Measurements from ENCODE around the gene RFX4. TPM values are rescaled to one million over a fixed set of nuclear protein-coding genes. Genes with fewer than 3 reads are reported as not detected.

The RFX4 gene
- polyA plus RNA-seq, 2 of the 4 experiments (the other 2 are of a cell fraction) = not detected

DNA sequence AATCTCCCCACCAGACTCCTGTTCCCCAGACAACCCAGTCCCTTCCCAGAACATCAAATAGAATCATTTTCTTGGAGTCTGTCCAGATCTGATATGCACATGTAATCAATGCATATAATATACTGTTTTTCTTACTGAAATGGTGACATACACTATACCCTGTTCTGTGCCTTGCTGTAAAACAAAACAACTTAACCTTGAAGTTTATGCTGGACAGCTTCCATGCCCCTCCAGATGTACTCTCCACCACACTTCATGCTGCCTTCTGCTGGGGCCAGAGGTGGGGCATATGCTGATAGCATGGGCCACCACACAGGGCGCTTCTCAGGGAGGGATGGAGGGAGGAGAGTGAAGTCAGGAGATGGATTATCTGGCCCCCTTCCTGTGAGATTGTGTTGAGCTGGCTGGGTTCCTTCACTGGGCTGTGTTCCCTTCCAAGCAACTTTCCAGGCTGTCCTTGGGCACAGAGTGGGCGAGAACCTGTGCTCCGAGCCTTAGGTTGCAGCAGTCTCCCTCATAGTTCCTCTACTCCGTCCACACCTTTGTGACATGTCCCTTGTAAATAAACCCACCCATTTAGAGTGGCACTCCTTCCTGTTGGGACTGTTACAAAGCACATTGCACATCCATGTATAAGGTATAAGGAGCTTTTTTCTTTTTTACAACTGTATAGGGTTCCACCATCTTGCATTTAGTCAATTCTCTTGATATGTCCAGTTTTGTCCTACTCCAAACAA, 114.0 kb downstream of the RFX4 start:
- ChIA-PET CTCF (interaction anchor here (0.6 kb wide), 1 partner anchor 43 kb away, joined by 3 read pairs; no protein-coding TSS in a partner anchor), POLR2A (no interaction called here)
- no peak for FAIRE-seq
- peaks cover 6% of the 10 kb centered on the region for H3K9me3 ChIP-seq
- DNase-seq (ENCODE audit: low read depth in 1 of 2, low spot score in 1 of 2) = no peak
- no peak; a peak in 1 of 6 replicates for ATAC-seq
- no peak overlapping the region for H3K27ac ChIP-seq
- H3K4me1 ChIP-seq = no peaks in the 10 kb centered on the region
- H3K4me2 ChIP-seq = no peak overlapping the region
- 55% methylated on average over 4 of the region's 4 CpGs for WGBS (ENCODE audit: missing lambda C conversion rate)
- TF ChIP-seq FOXS1 (CRISPR knock-in tag; IDR thresholded peaks at IDR 0.05) (no peak), HOXB5 (CRISPR knock-in tag; IDR thresholded peaks at IDR 0.05) (no peak), KDM5A (IDR thresholded peaks at IDR 0.05) (no peak), RCOR1 (IDR thresholded peaks at IDR 0.05; ENCODE audit: low read depth, low read length) (no peak), EHMT2 (IDR thresholded peaks at IDR 0.05; ENCODE audit: low read depth) (no peak), USF2 (IDR thresholded peaks at IDR 0.05) (no peak), FOSB (CRISPR knock-in tag; IDR thresholded peaks at IDR 0.05) (no peak), SREBF2 (IDR thresholded peaks at IDR 0.05) (no peak), TP53 (CRISPR knock-in tag; IDR thresholded peaks at IDR 0.05) (no peak), RARB (CRISPR knock-in tag; IDR thresholded peaks at IDR 0.05) (no peak), CHD2 (IDR thresholded peaks at IDR 0.05; ENCODE audit: low read length, partially characterized antibody) (no peak), NPAS2 (CRISPR knock-in tag; IDR thresholded peaks at IDR 0.05; ENCODE audit: borderline replicate concordance) (no peak), PHF8 (IDR thresholded peaks at IDR 0.05; ENCODE audit: borderline replicate concordance, low read depth) (no peak), ELK1 (IDR thresholded peaks at IDR 0.05; ENCODE audit: low read depth, low read length) (no peak), CBX2 (IDR thresholded peaks at IDR 0.05; ENCODE audit: borderline replicate concordance, low read depth) (no peak), ZFP36 (IDR thresholded peaks at IDR 0.05; ENCODE audit: borderline replicate concordance, partially characterized antibody) (no peak), HOXA7 (CRISPR knock-in tag; IDR thresholded peaks at IDR 0.05) (no peak), POLR2A (IDR thresholded peaks at IDR 0.05; ENCODE audit: low read length) (no peak), ZNF302 (CRISPR knock-in tag; IDR thresholded peaks at IDR 0.05) (no peak)
- TF ChIP-seq, protein P1, sequence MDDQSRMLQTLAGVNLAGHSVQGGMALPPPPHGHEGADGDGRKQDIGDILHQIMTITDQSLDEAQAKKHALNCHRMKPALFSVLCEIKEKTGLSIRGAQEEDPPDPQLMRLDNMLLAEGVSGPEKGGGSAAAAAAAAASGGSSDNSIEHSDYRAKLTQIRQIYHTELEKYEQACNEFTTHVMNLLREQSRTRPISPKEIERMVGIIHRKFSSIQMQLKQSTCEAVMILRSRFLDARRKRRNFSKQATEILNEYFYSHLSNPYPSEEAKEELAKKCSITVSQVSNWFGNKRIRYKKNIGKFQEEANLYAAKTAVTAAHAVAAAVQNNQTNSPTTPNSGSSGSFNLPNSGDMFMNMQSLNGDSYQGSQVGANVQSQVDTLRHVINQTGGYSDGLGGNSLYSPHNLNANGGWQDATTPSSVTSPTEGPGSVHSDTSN (IDR thresholded peaks at IDR 0.05) = no peak
- no peak overlapping the region for H3K4me3 ChIP-seq

- ChIA-PET POLR2A (no interaction called here), CTCF (interaction anchor here (1.0 to 2.3 kb wide), 2 partner anchors 12 to 14 kb away, joined by 5 to 8 read pairs; no protein-coding TSS in a partner anchor)
- no peak for ATAC-seq
- Histone ChIP-seq H3K4me1 (no peaks in the 10 kb centered on the region), H3K9me3 (peaks cover 15% of the 10 kb centered on the region), H3K4me3 (no peak overlapping the region), H3K27ac (no peak overlapping the region), H3K4me2 (no peak overlapping the region)
- 6% methylated on average over 3 of the region's 3 CpGs for WGBS (ENCODE audit: missing lambda C conversion rate)
- DNase-seq (ENCODE audit: low read depth in 1 of 2, low spot score in 1 of 2) = no peak
- FAIRE-seq = no peak
- TF ChIP-seq CEBPB (IDR thresholded peaks at IDR 0.05) (no peak), NR3C1 (IDR thresholded peaks at IDR 0.05) (no peak), USF2 (IDR thresholded peaks at IDR 0.05) (no peak), SREBF2 (IDR thresholded peaks at IDR 0.05) (no peak), FOSB (CRISPR knock-in tag; IDR thresholded peaks at IDR 0.05) (no peak), HOXB5 (CRISPR knock-in tag; IDR thresholded peaks at IDR 0.05) (no peak), PHF8 (IDR thresholded peaks at IDR 0.05; ENCODE audit: borderline replicate concordance, low read depth) (no peak), EHMT2 (IDR thresholded peaks at IDR 0.05; ENCODE audit: low read depth) (no peak)
Observed at GRCh38 chr12:106704081-106704480, 121.3 kb downstream of the RFX4 start.

All from A549 (cell line).